Vagina (tissue), 2 donors: ENCODE measurements around the gene SLC12A2. TPM values are rescaled to one million over a fixed set of nuclear protein-coding genes. Genes with fewer than 3 reads are reported as not detected.

Source experiments
- DNase-seq, 2 donors: peaks; one replicate each; pipeline ENCODE4 v3.0.0-alpha.2; 2017; ENCODE audit errors: extremely low spot score in 2 of 2
- H3K27ac ChIP-seq: fragments of 200-600 bp; sonication (generic); one replicate; pipeline ENCODE4 v1.5.1; 2019
- H3K27me3 ChIP-seq: fragments of 200-600 bp; sonication (generic); one replicate; pipeline ENCODE4 v1.5.1; 2019
- H3K36me3 ChIP-seq, 2 donors: fragments of 200-600 bp; sonication (generic); one replicate each; pipeline ENCODE4 v1.5.1; 2017 to 2019
- H3K4me1 ChIP-seq: fragments of 200-600 bp; sonication (generic); one replicate; pipeline ENCODE4 v1.5.1; 2019
- H3K4me3 ChIP-seq, 2 donors: fragments of 200-600 bp; sonication (generic); 1 replicate in 1 of 2; 2 replicates in 1 of 2; pipeline ENCODE4 v1.5.1; 2016 to 2019
- H3K9me3 ChIP-seq: fragments of 200-600 bp; sonication (generic); one replicate; pipeline ENCODE4 v1.5.1; 2019
- POLR2A ChIP-seq, 2 donors: fragments of 450-650 bp; IDR thresholded peaks; one replicate each; pipeline ENCODE4 v1.6.1; 2017; ENCODE audit warnings: antibody characterized with exemption in 2 of 2, mild to moderate bottlenecking in 2 of 2, moderate library complexity in 2 of 2
- POLR2AphosphoS5 ChIP-seq, 2 donors: sonication (generic); formaldehyde crosslinking; IDR thresholded peaks; one replicate each; pipeline ENCODE4 v1.9.0; 2017; ENCODE audit warnings: antibody characterized with exemption in 2 of 2, mild to moderate bottlenecking in 2 of 2, low read depth in 1 of 2; ENCODE audit not compliant: insufficient read depth in 1 of 2
- intact Hi-C: fragments of 100-400 bp; cut with DNase I; formaldehyde crosslinking; loops from one replicate; pipeline ENCODE4 v1.15.1; 2023
- total RNA-seq: library from RNA; depleted of rRNA; stranded (reverse); fragments of >200 nt; gene quantifications from one replicate; pipeline ENCODE4 v1.2.3, GENCODE V29; 2016
- TF ChIP-seq, protein P1 (sequence below), 3 experiments: fragments of 450-650 bp in 2 of 3; fragments of 200-600 bp in 1 of 3; sonication (generic) in 1 of 3; IDR thresholded peaks; one replicate each; pipeline ENCODE4 v1.5.1; 2017 to 2019; ENCODE audit warnings: antibody characterized with exemption in 3 of 3, mild to moderate bottlenecking in 2 of 3, moderate library complexity in 2 of 3

Gene SLC12A2
- total RNA-seq, 1 donor from 2014 or later = 15.7 TPM

DNA sequence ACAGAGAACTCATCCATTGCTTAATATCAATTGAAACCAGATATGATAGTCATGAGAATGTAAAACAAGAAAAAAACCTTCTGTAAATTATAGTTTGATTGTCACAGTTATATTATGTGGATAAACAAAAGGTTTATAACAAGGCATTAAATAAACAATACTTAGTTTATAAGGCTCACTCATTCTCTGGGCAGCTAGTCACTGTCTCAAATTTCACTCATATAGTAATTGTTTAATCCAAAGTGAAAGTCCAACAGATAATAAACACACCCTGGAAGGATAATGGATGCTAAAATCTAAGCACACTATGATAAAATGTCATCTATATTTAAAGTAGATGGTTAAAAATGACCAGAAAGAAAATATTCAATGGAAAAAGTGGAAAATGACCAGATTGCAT lies 30.8 kb upstream of the SLC12A2 start:
- no peak overlapping the region for H3K4me3 ChIP-seq
- no peaks in the 10 kb centered on the region for H3K9me3 ChIP-seq
- DNase-seq = no peak
- H3K4me1 ChIP-seq = peaks cover 9% of the 10 kb centered on the region
- no peaks in the 10 kb centered on the region for H3K36me3 ChIP-seq
- peak overlapping the region; percentile 61 for H3K27ac ChIP-seq
- intact Hi-C loops = no loop called here
- H3K27me3 ChIP-seq = no peaks in the 10 kb centered on the region
- TF ChIP-seq POLR2A (IDR thresholded peaks at IDR 0.05) = no peak
- TF ChIP-seq, protein P1, sequence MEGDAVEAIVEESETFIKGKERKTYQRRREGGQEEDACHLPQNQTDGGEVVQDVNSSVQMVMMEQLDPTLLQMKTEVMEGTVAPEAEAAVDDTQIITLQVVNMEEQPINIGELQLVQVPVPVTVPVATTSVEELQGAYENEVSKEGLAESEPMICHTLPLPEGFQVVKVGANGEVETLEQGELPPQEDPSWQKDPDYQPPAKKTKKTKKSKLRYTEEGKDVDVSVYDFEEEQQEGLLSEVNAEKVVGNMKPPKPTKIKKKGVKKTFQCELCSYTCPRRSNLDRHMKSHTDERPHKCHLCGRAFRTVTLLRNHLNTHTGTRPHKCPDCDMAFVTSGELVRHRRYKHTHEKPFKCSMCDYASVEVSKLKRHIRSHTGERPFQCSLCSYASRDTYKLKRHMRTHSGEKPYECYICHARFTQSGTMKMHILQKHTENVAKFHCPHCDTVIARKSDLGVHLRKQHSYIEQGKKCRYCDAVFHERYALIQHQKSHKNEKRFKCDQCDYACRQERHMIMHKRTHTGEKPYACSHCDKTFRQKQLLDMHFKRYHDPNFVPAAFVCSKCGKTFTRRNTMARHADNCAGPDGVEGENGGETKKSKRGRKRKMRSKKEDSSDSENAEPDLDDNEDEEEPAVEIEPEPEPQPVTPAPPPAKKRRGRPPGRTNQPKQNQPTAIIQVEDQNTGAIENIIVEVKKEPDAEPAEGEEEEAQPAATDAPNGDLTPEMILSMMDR (IDR thresholded peaks at IDR 0.05) = no peak
- TF ChIP-seq POLR2AphosphoS5 (IDR thresholded peaks at IDR 0.05; ENCODE audit: insufficient read depth in 1 of 2, low read depth in 1 of 2) = no peak

- H3K4me1 ChIP-seq = peaks cover 9% of the 10 kb centered on the region
- intact Hi-C loops = no loop called here
- H3K27me3 ChIP-seq = no peaks in the 10 kb centered on the region
- peak overlapping the region; percentile 61 for H3K27ac ChIP-seq
- no peak overlapping the region for H3K4me3 ChIP-seq
- H3K9me3 ChIP-seq = no peaks in the 10 kb centered on the region
- H3K36me3 ChIP-seq = no peaks in the 10 kb centered on the region
- no peak for DNase-seq
- TF ChIP-seq POLR2AphosphoS5 (IDR thresholded peaks at IDR 0.05; ENCODE audit: insufficient read depth in 1 of 2, low read depth in 1 of 2) (no peak), POLR2A (IDR thresholded peaks at IDR 0.05) (no peak)
- TF ChIP-seq, protein P1 (IDR thresholded peaks at IDR 0.05) = no peak
These were observed 30.1 kb upstream of the SLC12A2 start for GRCh38 chr5:128053291-128053954.

GRCh38 chr5:128060644-128061385 lies 22.8 kb upstream of the SLC12A2 start:
- H3K27ac ChIP-seq = no peak overlapping the region
- intact Hi-C loops = no loop called here
- no peaks in the 10 kb centered on the region for H3K4me1 ChIP-seq
- H3K4me3 ChIP-seq = no peak overlapping the region
- H3K9me3 ChIP-seq = no peaks in the 10 kb centered on the region
- TF ChIP-seq POLR2AphosphoS5 (IDR thresholded peaks at IDR 0.05; ENCODE audit: insufficient read depth in 1 of 2, low read depth in 1 of 2) (no peak), POLR2A (IDR thresholded peaks at IDR 0.05) (no peak)
- TF ChIP-seq, protein P1 (IDR thresholded peaks at IDR 0.05) = no peak
- no peak for DNase-seq
- H3K27me3 ChIP-seq = no peaks in the 10 kb centered on the region
- no peaks in the 10 kb centered on the region for H3K36me3 ChIP-seq

- H3K4me3 ChIP-seq = no peak overlapping the region
- intact Hi-C loops = no loop called here
- no peak for DNase-seq
- H3K9me3 ChIP-seq = no peaks in the 10 kb centered on the region
- no peaks in the 10 kb centered on the region for H3K4me1 ChIP-seq
- TF ChIP-seq POLR2A (IDR thresholded peaks at IDR 0.05) (no peak), POLR2AphosphoS5 (IDR thresholded peaks at IDR 0.05; ENCODE audit: insufficient read depth in 1 of 2, low read depth in 1 of 2) (no peak)
- TF ChIP-seq, protein P1 (IDR thresholded peaks at IDR 0.05) = no peak
- H3K36me3 ChIP-seq = no peaks in the 10 kb centered on the region
- no peaks in the 10 kb centered on the region for H3K27me3 ChIP-seq
- H3K27ac ChIP-seq = no peak overlapping the region
These were observed 21.3 kb upstream of the SLC12A2 start for GRCh38 chr5:128062172-128062746.
